ENCODE data around the gene PYROXD2.

Gene PYROXD2

DNA sequence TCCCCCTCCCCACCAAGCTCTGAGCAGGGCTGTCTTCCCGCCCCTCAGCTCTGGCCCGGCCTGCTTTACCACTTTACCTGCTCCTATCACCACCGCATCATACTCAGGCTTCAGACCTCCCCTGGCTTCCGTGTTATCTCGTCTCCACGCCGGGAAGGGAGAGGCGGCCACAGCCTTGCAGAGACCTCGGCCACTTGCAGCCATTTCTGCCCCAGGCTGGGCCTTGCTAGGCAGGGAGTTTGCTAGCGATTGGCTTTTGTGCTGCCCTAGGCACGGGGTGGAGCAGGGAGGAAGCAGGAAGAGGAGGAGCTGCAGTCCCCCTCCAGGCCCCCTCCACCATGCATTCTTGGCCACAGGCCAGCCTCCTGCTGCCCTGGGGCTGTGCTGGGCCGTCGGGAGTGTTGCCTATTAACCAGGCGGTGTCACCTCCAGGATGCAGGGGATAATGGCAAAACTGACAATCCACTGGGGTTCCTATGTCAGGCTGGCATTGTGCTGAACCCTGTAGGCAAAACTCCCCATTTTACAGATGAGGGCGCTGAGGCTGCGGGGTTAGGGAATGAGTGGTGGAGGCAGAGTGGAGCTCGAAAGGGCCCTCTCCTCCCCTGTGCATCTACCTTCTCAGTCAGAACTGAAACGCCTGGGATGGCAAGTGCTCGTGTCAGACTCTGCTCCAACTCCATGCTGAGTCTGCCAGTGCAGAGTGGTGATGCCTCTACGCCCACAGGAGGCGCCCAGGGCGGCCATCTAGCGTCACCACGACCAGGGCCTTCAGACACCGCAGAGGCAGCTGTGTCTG lies at the start of gene PYROXD2:
PYROXD2 (minus strand) TSS at position 251 of the 799 bp plus-strand sequence; CDS start at position 204, 47 bp downstream.
- peak in 1 of 2 donors; percentile 17 for DNase-seq (ENCODE audit: low read depth in 2 of 2)

- DNase-seq (ENCODE audit: low read depth in 2 of 2), result no peak
These were observed 49.2 kb upstream of the PYROXD2 start for GRCh38 chr10:98463976-98464754.

DNA sequence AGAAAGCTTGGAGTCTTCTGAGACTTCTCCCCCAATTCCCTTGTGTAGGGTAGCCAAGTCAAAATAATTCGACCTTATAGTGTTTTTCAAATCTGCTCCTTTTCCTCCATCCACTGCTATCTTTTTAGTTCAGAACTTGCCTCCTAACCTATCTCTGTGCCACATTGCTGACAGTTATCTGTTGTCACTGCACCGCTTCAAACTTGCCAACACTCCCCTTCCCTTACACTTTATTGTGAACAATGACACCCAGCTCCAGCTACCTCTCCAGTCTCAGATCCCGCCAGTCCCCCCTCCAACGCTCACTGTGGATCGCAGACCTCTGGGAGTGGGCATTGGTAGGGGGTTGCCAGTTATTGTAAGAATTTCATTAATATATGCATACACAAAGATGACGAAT lies 48.0 kb upstream of the PYROXD2 start:
- no peak for DNase-seq (ENCODE audit: low read depth in 2 of 2)

- no peak for DNase-seq (ENCODE audit: low read depth in 2 of 2)
These were observed 46.5 kb upstream of the PYROXD2 start for GRCh38 chr10:98461500-98461842.

DNA sequence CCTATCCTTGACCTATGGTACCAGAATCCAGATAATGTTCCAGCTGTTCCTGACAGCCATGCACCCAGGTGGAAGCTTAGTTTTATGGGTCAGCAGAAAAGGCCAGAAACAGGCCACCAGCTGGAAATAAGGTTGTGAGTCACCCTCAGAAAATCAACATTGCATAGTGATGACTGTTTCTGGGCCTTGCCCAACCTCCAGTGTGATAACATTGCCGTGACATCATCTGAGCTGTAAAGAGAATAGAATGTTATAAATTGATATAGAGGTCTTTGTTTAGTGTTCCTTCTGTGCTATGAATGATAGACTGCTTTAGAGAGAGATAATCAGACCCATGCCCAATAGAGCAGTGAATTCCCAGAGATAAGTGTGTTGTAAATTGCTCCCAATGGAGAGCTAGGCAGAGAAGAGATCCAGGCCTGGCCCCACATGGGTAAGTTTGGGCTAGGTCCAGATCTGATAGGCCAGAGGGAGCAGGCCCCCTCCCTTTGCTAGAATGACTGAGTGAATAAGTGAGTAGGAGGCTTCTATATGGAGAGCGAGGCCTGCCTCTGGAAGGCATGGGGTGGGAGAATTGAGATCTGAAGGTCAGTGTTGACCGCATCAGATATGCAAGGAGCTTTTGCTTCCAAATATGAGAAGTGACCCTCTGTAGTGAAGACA lies 46.0 kb upstream of the PYROXD2 start:
- DNase-seq (ENCODE audit: low read depth in 2 of 2), result no peak

GRCh38 chr10:98458809-98459784 lies 44.1 kb upstream of the PYROXD2 start:
- no peak for DNase-seq (ENCODE audit: low read depth in 2 of 2)

- no peak for DNase-seq (ENCODE audit: low read depth in 2 of 2)
These were observed 42.7 kb upstream of the PYROXD2 start for GRCh38 chr10:98457721-98458120.

- no peak for DNase-seq (ENCODE audit: low read depth in 2 of 2)
These were observed 41.9 kb upstream of the PYROXD2 start for GRCh38 chr10:98456686-98457482.

DNA sequence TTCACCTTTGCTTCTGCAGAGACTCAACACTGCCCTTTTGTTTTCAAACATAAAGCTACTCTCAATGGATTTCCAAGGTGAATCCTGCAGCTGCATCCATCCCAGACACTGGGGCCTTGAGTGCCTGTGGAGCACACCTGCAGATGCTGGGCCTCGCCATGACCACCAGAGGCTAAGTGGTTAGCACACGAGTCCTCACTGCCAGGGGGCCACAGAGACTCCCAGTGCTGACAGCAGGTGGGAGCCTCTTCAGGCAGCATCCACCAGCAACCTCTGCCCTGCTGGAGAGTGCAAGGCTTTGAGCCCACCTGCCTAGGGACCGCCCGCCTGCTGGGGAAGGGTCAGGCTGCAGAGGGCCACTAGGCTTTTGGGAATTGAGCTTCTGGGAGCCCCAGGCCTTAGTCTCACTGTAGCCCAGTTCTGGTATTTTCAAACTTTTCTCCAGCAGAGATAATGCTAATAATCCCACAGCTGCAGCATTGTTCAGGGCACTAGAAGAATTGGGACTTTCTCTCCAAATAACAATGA lies 41.1 kb upstream of the PYROXD2 start:
- no peak for DNase-seq (ENCODE audit: low read depth in 2 of 2)

GRCh38 chr10:98453729-98454128 lies 38.7 kb upstream of the PYROXD2 start:
- DNase-seq (ENCODE audit: low read depth in 2 of 2), result no peak

- no peak for DNase-seq (ENCODE audit: low read depth in 2 of 2)
These were observed 35.6 kb upstream of the PYROXD2 start for GRCh38 chr10:98450618-98451017.

- DNase-seq (ENCODE audit: low read depth in 2 of 2), result no peak
These were observed 34.3 kb upstream of the PYROXD2 start for GRCh38 chr10:98449287-98449686.

DNA sequence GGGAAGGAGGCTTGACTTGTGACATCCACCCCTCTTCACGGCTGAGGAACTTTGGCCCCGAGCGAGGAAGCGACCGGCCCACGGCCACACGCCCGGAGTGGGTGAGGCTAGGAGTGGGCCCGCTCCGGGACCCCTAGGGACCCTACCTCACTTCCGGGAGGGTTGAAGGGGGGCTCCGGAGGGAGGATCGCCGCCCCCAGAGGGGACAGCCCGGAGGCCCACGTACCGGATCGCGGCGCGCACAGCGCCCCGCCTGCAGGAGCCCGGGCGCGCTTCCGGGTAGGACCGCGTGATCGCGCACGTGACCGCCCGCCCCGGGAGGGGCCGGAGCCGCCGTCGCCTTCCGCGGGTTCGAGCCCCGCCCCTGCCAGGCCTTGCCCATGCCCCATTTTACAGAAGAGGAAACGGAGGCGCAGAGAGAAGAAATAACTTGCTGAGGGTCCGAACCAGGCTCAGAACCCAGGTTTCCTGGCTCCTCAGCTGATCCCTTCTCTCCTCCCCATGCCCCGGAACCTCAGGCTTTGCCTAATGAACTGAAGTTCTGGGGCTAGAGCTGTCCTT lies 31.8 kb upstream of the PYROXD2 start, which contains the start of gene HPS1:
HPS1 (minus strand) TSS at position 275 of the 561 bp plus-strand sequence. CDS start 3,695 bp downstream, outside the sequence.
- DNase-seq (ENCODE audit: low read depth in 2 of 2), result peak; percentile 52 to 65

DNA sequence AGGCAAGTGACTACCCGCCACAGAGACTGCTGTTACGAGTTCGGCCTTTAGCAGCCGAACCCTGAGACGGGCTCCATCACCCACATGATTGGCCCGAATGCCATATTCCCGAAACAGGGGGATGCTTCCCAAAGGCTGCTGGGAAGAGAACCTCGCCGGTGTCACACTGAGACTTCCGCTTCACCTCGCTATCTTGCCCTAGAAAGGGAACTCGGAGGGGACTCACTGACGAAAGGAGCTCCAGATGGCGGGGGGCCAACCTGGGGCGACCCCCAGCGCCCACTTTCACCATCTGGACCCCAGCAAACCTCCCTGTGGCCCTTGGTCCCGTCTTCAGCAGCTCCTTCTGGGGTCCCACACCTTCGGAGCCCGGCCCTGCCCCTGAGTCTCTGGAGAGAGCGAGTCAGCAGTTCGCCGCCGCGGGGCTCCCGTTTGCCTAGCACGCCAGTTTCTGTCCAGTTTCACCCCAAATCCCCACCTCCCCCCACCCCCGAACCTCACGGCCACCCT lies 31.2 kb upstream of the PYROXD2 start:
- peak in 1 of 2 donors; percentile 8 for DNase-seq (ENCODE audit: low read depth in 2 of 2)

DNA sequence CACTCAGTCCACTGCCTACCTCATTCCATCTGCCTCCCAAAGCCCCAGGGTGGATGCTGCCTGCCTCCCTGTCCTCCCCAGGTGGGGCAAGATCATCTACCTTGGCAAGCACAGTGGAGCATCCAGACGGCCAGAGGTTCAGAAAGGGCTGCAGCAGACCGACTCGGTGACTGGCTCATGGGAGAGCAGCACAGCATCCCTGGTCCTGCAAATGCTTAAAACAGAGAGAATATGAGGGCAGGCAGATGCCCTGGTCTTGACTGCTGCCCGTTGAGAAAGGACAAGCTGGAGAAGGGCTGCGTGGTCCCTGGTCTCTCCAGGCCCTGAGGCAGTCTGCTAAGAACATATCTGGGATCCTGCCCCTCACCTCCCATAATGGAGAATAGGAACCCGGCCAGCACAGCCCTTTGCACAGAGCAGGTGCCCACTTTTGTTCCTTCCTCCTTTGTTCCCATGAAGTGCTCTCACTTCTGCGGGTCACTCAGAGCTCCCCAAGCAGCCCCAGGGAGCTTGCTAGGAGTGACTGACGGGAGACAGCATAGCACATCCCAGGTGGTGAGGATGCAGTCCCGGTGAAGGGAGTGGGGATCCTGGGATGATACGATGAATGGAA lies 30.3 kb upstream of the PYROXD2 start:
- no peak for DNase-seq (ENCODE audit: low read depth in 2 of 2)

DNA sequence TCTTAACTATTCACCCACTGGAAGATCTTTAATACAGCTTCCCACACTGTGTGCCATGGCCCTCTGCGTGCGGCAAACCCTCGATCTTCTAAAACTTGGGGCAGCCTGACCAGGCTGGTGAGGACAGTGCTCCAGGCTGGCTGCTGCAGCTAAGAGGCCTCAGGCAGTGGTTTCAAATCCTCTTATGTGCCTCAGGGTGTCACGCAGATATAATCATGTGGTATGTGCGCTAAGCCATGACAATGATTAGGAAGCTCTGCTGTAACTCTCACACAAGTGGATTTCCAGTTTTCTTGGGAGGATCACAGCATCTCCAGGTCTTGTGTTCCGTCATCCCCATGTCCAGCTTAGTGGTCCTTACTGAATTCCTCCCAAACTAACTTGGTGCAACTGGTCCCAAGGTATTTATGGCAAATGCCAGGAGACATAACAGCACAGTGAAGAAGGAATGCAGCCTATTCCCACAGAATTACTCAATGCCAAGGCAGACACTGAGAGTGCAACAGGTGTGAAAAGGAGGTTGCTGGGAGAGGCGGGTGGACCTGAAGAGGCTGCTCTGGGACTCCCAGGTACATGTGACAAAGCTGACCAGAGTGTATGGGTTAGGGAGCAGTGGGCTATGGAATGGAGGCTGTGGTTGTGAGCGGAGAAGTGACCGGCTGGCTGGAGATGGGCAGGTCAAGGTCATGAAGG lies 29.5 kb upstream of the PYROXD2 start:
- DNase-seq (ENCODE audit: low read depth in 2 of 2), result no peak

DNA sequence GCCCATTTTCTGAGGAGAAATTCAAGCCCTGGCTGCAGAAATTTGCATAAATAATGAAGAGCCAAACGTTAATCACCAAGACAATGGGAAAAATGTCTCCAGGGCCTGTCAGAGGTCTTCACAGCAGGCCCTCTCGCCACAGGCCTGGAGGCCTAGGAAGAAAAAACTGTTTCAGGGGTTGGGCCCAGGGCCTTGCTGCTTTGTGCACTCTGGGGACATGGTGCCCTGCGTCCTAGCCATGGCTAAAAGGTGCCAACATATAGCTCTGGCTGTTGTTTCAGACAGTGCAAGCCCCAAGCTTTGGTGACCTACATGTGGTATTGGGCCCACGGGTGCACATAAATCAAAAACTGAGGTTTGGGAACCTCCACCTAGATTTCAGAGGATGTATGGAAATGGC lies 23.7 kb upstream of the PYROXD2 start:
- no peak for DNase-seq (ENCODE audit: low read depth in 2 of 2)

GRCh38 chr10:98436704-98437103 lies 21.7 kb upstream of the PYROXD2 start:
- DNase-seq (ENCODE audit: low read depth in 2 of 2), result no peak

DNA sequence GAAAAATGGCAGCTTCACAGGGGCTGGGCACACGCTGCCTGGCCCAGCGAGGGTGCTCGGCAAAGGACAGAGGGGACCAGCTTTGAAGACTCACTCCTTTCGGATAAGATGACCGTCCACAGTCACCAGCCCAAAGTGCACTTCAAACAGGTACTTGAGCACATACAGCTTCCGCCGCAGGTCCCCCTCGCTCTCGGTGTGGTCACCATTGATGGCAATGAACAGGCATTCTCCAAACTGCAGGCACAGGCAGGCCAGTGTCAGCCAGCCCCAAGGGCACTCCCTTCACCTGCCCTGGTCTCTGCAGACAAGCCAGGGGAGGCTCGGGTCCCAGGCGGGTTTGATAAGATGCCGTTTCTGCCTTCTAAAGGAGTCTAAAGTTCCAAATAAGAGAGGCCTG lies 20.2 kb upstream of the PYROXD2 start:
- no peak for DNase-seq (ENCODE audit: low read depth in 2 of 2)
